PC-9 (cell line): Measurements from ENCODE around the gene NCKIPSD. TPM values are rescaled to one million over a fixed set of nuclear protein-coding genes. Genes with fewer than 3 reads are reported as not detected.

Experiments used
- BruUV-seq: library from RNA; stranded (reverse); fragments of 400-500 nt; replicated peaks from 2 replicates; lab custom pipeline; 2021; lab: Mats Ljungman, UMichigan
- CTCF ChIA-PET: fragments of 300-600 bp; sonication (Branson Sonifier 250); formaldehyde crosslinking; loops from one replicate; lab custom pipeline; 2022; ENCODE audit warnings: antibody characterized with exemption; lab: Charles Lee
- POLR2A ChIA-PET: fragments of 300-600 bp; sonication (Branson Sonifier 250); formaldehyde crosslinking; loops from one replicate; lab custom pipeline; 2022; ENCODE audit warnings: antibody characterized with exemption; ENCODE audit not compliant: unreplicated experiment; lab: Charles Lee
- DNase-seq, 2 experiments: peaks; one replicate each; pipeline versions ENCODE4 v3.0.0 to v3.0.0-alpha.2; 2015 to 2022; ENCODE audit warnings: mixed read lengths in 1 of 2
- H2AFZ ChIP-seq: fragments of 200-600 bp; sonication (generic); 2 replicates; pipeline ENCODE4 v1.8.1; 2017; ENCODE audit warnings: antibody characterized with exemption
- H3F3A ChIP-seq: fragments of 200-600 bp; sonication (generic); 2 replicates; pipeline ENCODE4 v1.8.1; 2017; ENCODE audit warnings: antibody characterized with exemption, mild to moderate bottlenecking, low read depth; ENCODE audit not compliant: insufficient read depth
- H3K27ac ChIP-seq: fragments of 200-600 bp; sonication (generic); 2 replicates; pipeline ENCODE4 v1.6.1; 2016; ENCODE audit warnings: mixed run types
- H3K27me3 ChIP-seq: fragments of 200-600 bp; sonication (generic); 2 replicates; pipeline ENCODE4 v1.6.1; 2016; ENCODE audit warnings: low read depth, mixed run types; ENCODE audit not compliant: insufficient read depth
- H3K36me3 ChIP-seq: fragments of 200-600 bp; sonication (generic); 2 replicates; pipeline ENCODE4 v1.6.1; 2016; ENCODE audit warnings: low read depth, mixed run types
- H3K4me1 ChIP-seq: fragments of 200-600 bp; sonication (generic); replicated peaks from 2 replicates; pipeline ENCODE4 v1.6.1; 2016; ENCODE audit warnings: mixed run types; ENCODE audit not compliant: insufficient read depth
- H3K4me2 ChIP-seq: fragments of 200-600 bp; sonication (generic); 2 replicates; pipeline ENCODE4 v1.6.1; 2017; ENCODE audit warnings: mixed run types
- H3K4me3 ChIP-seq: fragments of 200-600 bp; sonication (generic); 2 replicates; pipeline ENCODE4 v1.6.1; 2016; ENCODE audit warnings: mixed run types
- H3K79me2 ChIP-seq: fragments of 200-600 bp; sonication (generic); 2 replicates; pipeline ENCODE4 v1.6.1; 2017; ENCODE audit warnings: low read depth, mixed run types
- H3K9me2 ChIP-seq: fragments of 200-600 bp; sonication (generic); 2 replicates; pipeline ENCODE4 v1.8.1; 2017; ENCODE audit warnings: mild to moderate bottlenecking; ENCODE audit not compliant: insufficient read depth
- H3K9me3 ChIP-seq: fragments of 200-600 bp; sonication (generic); 2 replicates; pipeline ENCODE4 v1.8.1; 2016; ENCODE audit warnings: low read depth; ENCODE audit not compliant: insufficient read depth
- H4K20me1 ChIP-seq: fragments of 200-600 bp; sonication (generic); 2 replicates; pipeline ENCODE4 v1.8.1; 2017; ENCODE audit not compliant: insufficient read depth
- CTCF ChIP-seq: fragments of 200-600 bp; sonication (generic); conservative IDR thresholded peaks from 2 replicates; pipeline ENCODE4 v1.6.1; 2017; ENCODE audit warnings: mixed run types, antibody characterized with exemption, mild to moderate bottlenecking, moderate library complexity
- EZH2 ChIP-seq: fragments of 200-600 bp; sonication (generic); IDR thresholded peaks from 2 replicates; pipeline ENCODE4 v1.8.0; 2017; ENCODE audit warnings: antibody characterized with exemption, low read depth
- intact Hi-C: fragments of 100-400 bp; cut with micrococcal nuclease; formaldehyde crosslinking; loops from one replicate; pipeline ENCODE4 v1.10.0; 2022; ENCODE audit not compliant: unreplicated experiment
- total RNA-seq: library from RNA; stranded (reverse); gene quantifications from 2 replicates; pipeline ENCODE4 v1.2.3, GENCODE V29; 2021

Gene NCKIPSD
- total RNA-seq, 1 experiment from 2014 or later = 53.3 TPM

DNA sequence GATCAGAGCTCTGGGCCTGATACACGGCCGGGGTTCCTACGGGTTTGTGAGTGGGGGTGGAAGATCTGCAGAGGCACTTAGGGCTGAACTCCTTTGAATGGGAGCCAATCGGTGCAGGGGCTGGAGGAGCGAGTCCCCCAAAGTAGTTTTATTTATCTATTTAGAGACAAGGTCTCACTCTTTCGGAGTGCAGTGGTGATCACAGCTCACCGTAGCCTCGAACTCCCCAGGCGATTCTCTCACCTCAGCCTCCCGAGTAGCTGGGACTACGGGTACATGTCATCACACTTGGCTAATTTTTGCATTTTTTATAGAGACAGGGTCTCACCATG, 21.4 kb downstream of the NCKIPSD start:
- POLR2A ChIA-PET = interaction anchor here (0.7 kb wide), 1 partner anchor 262 kb away, joined by 6 read pairs; no protein-coding TSS in a partner anchor
- Histone ChIP-seq H3K4me2 (peak overlapping the region; percentile 98; the same call in 1 of the 2 replicates), H3K27ac (no peak overlapping the region), H3K4me1 (0 out of 2 replicates have a peak, but pooled peaks cover 4% of the 10 kb centered on the region), H3K9me3 (no peaks in the 10 kb centered on the region; the same call in 1 of the 2 replicates), H3F3A (peaks cover 10% of the 10 kb centered on the region; the same call in 1 of the 2 replicates), H2AFZ (no peak overlapping the region), H3K79me2 (no peaks in the 10 kb centered on the region), H3K36me3 (no peaks in the 10 kb centered on the region), H3K4me3 (peak overlapping the region; percentile 76; the same call in 1 of the 2 replicates), H3K9me2 (no peaks in the 10 kb centered on the region), H3K27me3 (no peaks in the 10 kb centered on the region), H4K20me1 (no peaks in the 10 kb centered on the region)
- CTCF ChIA-PET = interaction anchor here (2.8 kb wide), 1 partner anchor 22 kb away, joined by 6 read pairs; the partner anchor contains the start of gene NCKIPSD
- no TSS peak for BruUV-seq
- no peak for TF ChIP-seq EZH2
- TF ChIP-seq CTCF = peak; percentile 51
- no peak for DNase-seq
- intact Hi-C loops = loop anchor here (2.0 to 5.0 kb wide), 3 partner anchors 19 to 222 kb away; partner anchors contain the start of genes CCDC51, COL7A1 and TMA7

DNA sequence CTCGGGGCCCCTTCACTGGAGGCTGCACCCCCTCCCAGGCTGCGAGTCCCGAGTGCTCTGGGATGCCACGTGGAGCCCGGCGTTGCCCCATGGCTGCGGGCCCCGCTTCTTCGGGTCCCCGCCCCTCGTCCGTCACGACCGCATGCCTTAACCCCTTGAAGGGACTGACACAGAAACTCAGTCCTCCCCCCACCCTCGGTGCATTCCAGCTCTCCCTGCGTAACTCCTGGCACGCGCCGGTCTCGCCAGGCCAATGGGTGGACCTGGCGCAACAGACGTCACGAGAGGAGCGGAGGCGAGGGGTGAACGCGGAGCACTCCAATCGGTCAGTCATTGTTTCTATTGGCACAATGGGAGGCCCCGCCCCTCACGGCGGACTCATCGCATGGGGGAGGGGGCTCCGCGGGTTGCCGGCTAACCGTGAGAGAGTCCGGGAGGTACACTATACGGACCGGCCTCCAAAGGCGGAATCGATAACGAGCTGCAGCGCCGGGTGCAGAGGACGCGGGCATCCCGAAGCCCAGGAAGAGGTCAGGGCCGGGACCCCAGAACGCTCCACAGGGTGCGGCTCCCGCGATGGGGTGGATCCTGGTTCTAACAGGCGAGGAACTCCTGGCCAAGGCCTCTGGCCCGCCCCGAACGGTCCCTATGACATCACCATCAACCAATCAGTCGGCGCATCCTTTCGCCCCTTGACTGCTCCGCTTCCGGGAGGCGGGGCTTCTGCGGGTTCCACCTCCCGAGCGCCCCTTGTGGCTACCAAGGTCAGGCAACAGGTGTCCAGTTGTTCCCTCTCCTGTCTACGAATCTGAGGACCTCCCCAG, 22.0 kb downstream of the NCKIPSD start:
- H3K9me2 ChIP-seq = no peaks in the 10 kb centered on the region
- TF ChIP-seq CTCF (peak; percentile 78), EZH2 (no peak)
- peak overlapping the region; percentile 76 for H2AFZ ChIP-seq
- intact Hi-C loops = loop anchor here (1.0 to 5.0 kb wide), 7 partner anchors 10 to 221 kb away; partner anchors contain the start of genes CCDC51, COL7A1, IP6K2 and TMA7
- BruUV-seq = TSS peak; percentile 89
- H3K4me2 ChIP-seq = peak overlapping the region; percentile 98
- H3K27ac ChIP-seq = peak overlapping the region; percentile 93
- ChIA-PET POLR2A (interaction anchor here (0.6 to 0.7 kb wide), 3 partner anchors 27 to 263 kb away, joined by 4 to 6 read pairs (median 5); no protein-coding TSS in a partner anchor), CTCF (interaction anchor here (0.6 to 2.8 kb wide), 2 partner anchors 23 to 414 kb away, joined by 3 to 6 read pairs; partner anchors contain the start of gene NCKIPSD)
- H3K36me3 ChIP-seq = no peaks in the 10 kb centered on the region
- no peaks in the 10 kb centered on the region for H4K20me1 ChIP-seq
- H3K4me3 ChIP-seq = peak overlapping the region; percentile 76
- peak; percentile 93 to 98 for DNase-seq
- H3K27me3 ChIP-seq = no peaks in the 10 kb centered on the region
- H3K9me3 ChIP-seq = no peaks in the 10 kb centered on the region; the same call in 1 of the 2 replicates
- H3K4me1 ChIP-seq = 0 out of 2 replicates have a peak, but pooled peaks cover 4% of the 10 kb centered on the region
- peaks cover 10% of the 10 kb centered on the region; the same call in 1 of the 2 replicates for H3F3A ChIP-seq
- H3K79me2 ChIP-seq = no peaks in the 10 kb centered on the region
